IMR-90 (cell line): ENCODE measurements around the gene SCARB1. TPM values are rescaled to one million over a fixed set of nuclear protein-coding genes. Genes with fewer than 3 reads are reported as not detected.

ENCODE experiments used
- ATAC-seq: fragments of 200-7000 bp; cut with Tn5 transposase; 2 replicates; pipeline ENCODE4 v1.9.1; 2020; ENCODE audit warnings: low read depth, mild to moderate bottlenecking, moderate library complexity
- BruUV-seq: library from RNA; stranded (reverse); fragments of 400-500 nt; replicated peaks from 2 replicates; lab custom pipeline; 2021; lab: Mats Ljungman, UMichigan
- CTCF ChIA-PET: fragments of 300-600 bp; formaldehyde crosslinking; extraction: SDS; loops from one replicate; lab custom pipeline; 2021; ENCODE audit warnings: antibody characterized with exemption; lab: Yijun Ruan, JAX
- POLR2A ChIA-PET: fragments of 300-600 bp; sonication (Branson Sonifier 250); formaldehyde crosslinking; loops from one replicate; lab custom pipeline; 2022; ENCODE audit warnings: antibody characterized with exemption; ENCODE audit not compliant: unreplicated experiment; lab: Charles Lee
- DNase-seq: peaks from one replicate; pipeline ENCODE4 v3.0.0; 2013
- H2AFZ ChIP-seq: replicated peaks from 2 replicates; pipeline ENCODE3; 2013; ENCODE audit warnings: low read length, mild to moderate bottlenecking; ENCODE audit not compliant: poor library complexity
- H2AK5ac ChIP-seq: 2 replicates; pipeline ENCODE4 v1.6.1; 2013; ENCODE audit warnings: low read depth, low read length, inconsistent platforms
- H2AK9ac ChIP-seq: replicated peaks from 2 replicates; pipeline ENCODE3; 2013; ENCODE audit warnings: mild to moderate bottlenecking, low read depth, low read length, moderate library complexity; ENCODE audit not compliant: poor library complexity
- H2BK120ac ChIP-seq: 2 replicates; pipeline ENCODE4 v1.6.1; 2013; ENCODE audit warnings: low read depth, low read length, inconsistent platforms
- H2BK15ac ChIP-seq: 3 replicates; pipeline ENCODE4 v1.6.1; 2013; ENCODE audit warnings: low read depth, low read length, inconsistent platforms
- H2BK20ac ChIP-seq: 2 replicates; pipeline ENCODE4 v1.6.1; 2013; ENCODE audit warnings: low read depth, mild to moderate bottlenecking, inconsistent platforms, low read length, moderate library complexity
- H2BK5ac ChIP-seq: 2 replicates; pipeline ENCODE4 v1.6.1; 2013; ENCODE audit warnings: mild to moderate bottlenecking, low read depth, low read length, inconsistent platforms; ENCODE audit not compliant: poor library complexity, severe bottlenecking
- H3K14ac ChIP-seq: replicated peaks from 2 replicates; pipeline ENCODE4 v1.6.1; 2013; ENCODE audit warnings: low read depth, low read length, inconsistent platforms
- H3K18ac ChIP-seq: 2 replicates; pipeline ENCODE4 v1.6.1; 2013; ENCODE audit warnings: low read depth, low read length, control low read depth
- H3K23ac ChIP-seq: 2 replicates; pipeline ENCODE4 v1.6.1; 2013; ENCODE audit warnings: low read depth, low read length, inconsistent platforms
- H3K27ac ChIP-seq: 2 replicates; pipeline ENCODE4 v1.5.1; 2013; ENCODE audit warnings: mild to moderate bottlenecking, control low read depth, low read length; ENCODE audit not compliant: insufficient read depth
- H3K27me3 ChIP-seq: 2 replicates; pipeline ENCODE4 v1.6.1; 2013; ENCODE audit warnings: low read length; ENCODE audit not compliant: control insufficient read depth, insufficient read depth
- H3K36me3 ChIP-seq: 2 replicates; pipeline ENCODE4 v1.6.1; 2013; ENCODE audit warnings: low read length, mixed read lengths; ENCODE audit not compliant: control insufficient read depth, insufficient read depth
- H3K4ac ChIP-seq: 2 replicates; pipeline ENCODE4 v1.6.1; 2013; ENCODE audit warnings: low read depth, low read length, inconsistent platforms
- H3K4me1 ChIP-seq: 2 replicates; pipeline ENCODE4 v1.6.1; 2013; ENCODE audit warnings: low read length, mixed read lengths; ENCODE audit not compliant: control insufficient read depth, insufficient read depth
- H3K4me2 ChIP-seq: 2 replicates; pipeline ENCODE4 v1.6.1; 2013; ENCODE audit warnings: low read depth, mild to moderate bottlenecking, control low read depth, low read length, moderate library complexity
- H3K4me3 ChIP-seq: 2 replicates; pipeline ENCODE4 v1.5.1; 2013; ENCODE audit warnings: low read depth, mild to moderate bottlenecking, control low read depth, low read length, moderate library complexity; ENCODE audit not compliant: insufficient read depth
- H3K56ac ChIP-seq: 2 replicates; pipeline ENCODE4 v1.6.1; 2013; ENCODE audit warnings: low read length, inconsistent platforms; ENCODE audit not compliant: insufficient read depth; ENCODE audit errors: extremely low read depth
- H3K79me1 ChIP-seq, 2 experiments: 2 replicates each; pipeline ENCODE4 v1.6.1; 2013; ENCODE audit warnings: low read length in 2 of 2, inconsistent platforms in 1 of 2, low read depth in 1 of 2
- H3K9ac ChIP-seq: 2 replicates; pipeline ENCODE4 v1.6.1; 2013; ENCODE audit warnings: low read depth, low read length, control low read depth
- H3K9me1 ChIP-seq: 2 replicates; pipeline ENCODE4 v1.6.1; 2013; ENCODE audit warnings: low read length, inconsistent platforms; ENCODE audit not compliant: insufficient read depth
- H3K9me3 ChIP-seq: 2 replicates; pipeline ENCODE4 v1.6.1; 2013; ENCODE audit warnings: low read length; ENCODE audit not compliant: control insufficient read depth, insufficient read depth
- H4K20me1 ChIP-seq: 2 replicates; pipeline ENCODE4 v1.6.1; 2013; ENCODE audit warnings: low read length, inconsistent platforms; ENCODE audit not compliant: insufficient read depth
- H4K5ac ChIP-seq: 2 replicates; pipeline ENCODE4 v1.6.1; 2013; ENCODE audit warnings: mild to moderate bottlenecking, low read depth, low read length, control low read depth
- H4K8ac ChIP-seq, 2 experiments: 2 replicates each; pipeline ENCODE4 v1.6.1; 2013; ENCODE audit warnings: low read depth in 2 of 2, low read length in 2 of 2, control low read depth in 1 of 2, inconsistent platforms in 1 of 2
- H4K91ac ChIP-seq: 2 replicates; pipeline ENCODE4 v1.6.1; 2013; ENCODE audit warnings: low read depth, low read length, inconsistent platforms; ENCODE audit not compliant: insufficient read depth
- BHLHE40 ChIP-seq: fragments of 150-350 bp; IDR thresholded peaks from 2 replicates; pipeline ENCODE4 v1.6.1; 2016; ENCODE audit warnings: mild to moderate bottlenecking, low read depth, low read length
- CHD1 ChIP-seq: IDR thresholded peaks from 2 replicates; pipeline ENCODE4 v1.6.1; 2012; ENCODE audit warnings: low read depth, low read length, improper control_type of control experiment
- MAFK ChIP-seq: IDR thresholded peaks from 2 replicates; pipeline ENCODE4 v1.6.1; 2012; ENCODE audit warnings: low read depth, low read length, improper control_type of control experiment
- MAZ ChIP-seq: IDR thresholded peaks from 2 replicates; pipeline ENCODE4 v1.6.1; 2012; ENCODE audit warnings: low read depth, mild to moderate bottlenecking, low read length, improper control_type of control experiment, moderate library complexity, borderline replicate concordance
- NFE2L2 ChIP-seq: fragments of 150-350 bp; IDR thresholded peaks from 2 replicates; pipeline ENCODE4 v1.6.1; 2016; ENCODE audit warnings: low read depth, mild to moderate bottlenecking, low read length
- RCOR1 ChIP-seq: IDR thresholded peaks from 2 replicates; pipeline ENCODE4 v1.6.1; 2012; ENCODE audit warnings: mild to moderate bottlenecking, low read length, improper control_type of control experiment; ENCODE audit not compliant: insufficient replicate concordance
- RFX5 ChIP-seq: IDR thresholded peaks from 2 replicates; pipeline ENCODE4 v1.8.0; 2012; ENCODE audit warnings: low read depth, mild to moderate bottlenecking, low read length, moderate library complexity
- SMC3 ChIP-seq: fragments of 150-350 bp; IDR thresholded peaks from 2 replicates; pipeline ENCODE4 v1.6.1; 2016; ENCODE audit warnings: low read depth, mild to moderate bottlenecking, antibody characterized with exemption, low read length, moderate library complexity
- WGBS, 2 experiments: methylation state at CpG; one replicate each; pipeline versions ENCODE4 v1.1.5 to v1.1.7; 2013; ENCODE audit warnings: missing lambda C conversion rate in 2 of 2; ENCODE audit not compliant: insufficient read length in 1 of 2; ENCODE audit errors: extremely low coverage in 2 of 2; 5-methylcytosine and 5-hydroxymethylcytosine counted together
- dilution Hi-C: fragments of 300-500 bp; cut with HindIII; formaldehyde crosslinking; loops from one replicate; pipeline ENCODE4 v1.14.3; 2018; ENCODE audit warnings: low sequenced_read_pairs; ENCODE audit not compliant: unreplicated experiment
- in situ Hi-C: fragments of 300-500 bp; cut with MboI; formaldehyde crosslinking; loops from 3 replicates; pipeline ENCODE4 v1.14.3; 2019; ENCODE audit warnings: low sequenced_read_pairs, inconsistent platforms, mixed read lengths
- intact Hi-C: fragments of 100-400 bp; cut with micrococcal nuclease; formaldehyde crosslinking; loops from 2 replicates; pipeline ENCODE4 v1.10.0; 2022
- polyA plus RNA-seq, 3 experiments: library from polyadenylated mRNA; depleted of rRNA; stranded (reverse); fragments of >200 nt; gene quantifications; 2 replicates each; pipeline ENCODE4 v1.2.3, GENCODE V29; 2012; ENCODE audit warnings: low replicate concordance in 1 of 3
- total RNA-seq: library from RNA; depleted of rRNA; stranded (reverse); fragments of >200 nt; gene quantifications from 2 replicates; pipeline ENCODE4 v1.2.3, GENCODE V29; 2012

The SCARB1 gene
- total and polyA plus RNA-seq, 2 of the 4 experiments (the other 2 are of a cell fraction) = 3.0 to 24.8 TPM

DNA sequence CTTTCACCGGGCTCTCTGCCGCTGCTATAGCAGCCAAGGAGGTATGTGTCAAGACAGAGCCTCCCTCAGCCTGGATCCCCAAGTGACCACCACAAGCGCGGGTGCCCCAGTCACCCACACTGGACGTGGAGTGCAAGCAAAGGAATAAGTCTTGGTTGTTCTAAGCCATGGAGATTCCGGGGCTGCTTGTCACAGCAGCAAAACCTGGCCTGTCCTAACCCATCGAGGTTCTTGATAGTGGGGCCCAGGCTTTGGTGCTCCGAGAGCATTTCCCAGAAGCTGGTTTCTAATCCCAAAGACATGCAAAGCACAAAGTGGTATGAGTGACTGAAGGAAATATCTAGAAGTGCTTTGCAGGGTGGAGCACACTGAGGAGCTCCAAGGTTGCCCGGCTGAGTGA lies 51.3 kb downstream of the SCARB1 start:
- Histone ChIP-seq H3K9me3 (no peaks in the 10 kb centered on the region), H3K4me3 (no peak overlapping the region), H3K14ac (no peak overlapping the region), H2BK15ac (no peak overlapping the region), H2AK9ac (no peak overlapping the region), H4K91ac (no peak overlapping the region), H3K23ac (no peak overlapping the region), H2AK5ac (no peak overlapping the region), H2BK20ac (no peak overlapping the region), H3K36me3 (peaks cover 9% of the 10 kb centered on the region; the same call in 1 of the 2 replicates), H4K8ac (no peak overlapping the region), H3K4me2 (no peak overlapping the region), H3K27ac (no peak overlapping the region), H2BK120ac (no peak overlapping the region), H3K18ac (no peak overlapping the region), H3K4ac (no peak overlapping the region), H4K20me1 (no peaks in the 10 kb centered on the region), H3K4me1 (no peaks in the 10 kb centered on the region), H2AFZ (no peak overlapping the region), H3K56ac (no peak overlapping the region), H3K9me1 (peaks cover 9% of the 10 kb centered on the region), H3K79me1 (no peaks in the 10 kb centered on the region), H2BK5ac (no peak overlapping the region), H3K27me3 (no peaks in the 10 kb centered on the region), H4K5ac (no peak overlapping the region), H3K9ac (no peak overlapping the region)
- no peak for TF ChIP-seq MAZ
- TF ChIP-seq RFX5 = no peak
- TF ChIP-seq MAFK = no peak
- no peak for TF ChIP-seq SMC3
- TF ChIP-seq BHLHE40 = no peak
- no peak for TF ChIP-seq RCOR1
- no peak for TF ChIP-seq CHD1
- TF ChIP-seq NFE2L2 = no peak
- no TSS peak for BruUV-seq
- ATAC-seq (no peak), DNase-seq (no peak)
- ChIA-PET CTCF (no interaction called here), POLR2A (no interaction called here)
- dilution Hi-C loops = no loop called here
- 90% methylated on average over 3 of the region's 9 CpGs; no CpG with 5 or more reads in 1 of the 2 experiments for WGBS, 2 experiments
- in situ Hi-C loops = no loop called here
- intact Hi-C loops = no loop called here
